Cardiac muscle cell (in vitro differentiated cells and primary cell): Measurements from ENCODE around the gene CPED1. TPM values are rescaled to one million over a fixed set of nuclear protein-coding genes. Genes with fewer than 3 reads are reported as not detected.

ENCODE experiments used
- DNase-seq, 2 donors: peaks; one replicate each; pipeline versions ENCODE4 v3.0.0 to v3.0.0-alpha.2; 2010 to 2017; ENCODE audit warnings: low read depth in 1 of 2, low spot score in 1 of 2
- H3K27ac ChIP-seq: fragments of 200-600 bp; sonication (generic); 2 replicates; pipeline ENCODE4 v1.5.1; 2016
- H3K27me3 ChIP-seq: fragments of 200-600 bp; sonication (generic); 2 replicates; pipeline ENCODE4 v1.6.0; 2016; ENCODE audit warnings: control low read depth
- H3K36me3 ChIP-seq: fragments of 200-600 bp; sonication (generic); 2 replicates; pipeline ENCODE4 v1.5.1; 2016; ENCODE audit warnings: control low read depth
- H3K4me1 ChIP-seq: fragments of 200-600 bp; sonication (generic); 2 replicates; pipeline ENCODE4 v1.8.1; 2017; ENCODE audit warnings: low read depth, mild to moderate bottlenecking, mixed run types
- H3K4me3 ChIP-seq: fragments of 200-600 bp; sonication (generic); 2 replicates; pipeline ENCODE4 v1.5.1; 2016; ENCODE audit warnings: mild to moderate bottlenecking
- H3K9me3 ChIP-seq: fragments of 200-600 bp; sonication (generic); 2 replicates; pipeline ENCODE4 v1.5.1; 2017; ENCODE audit warnings: low read depth, mild to moderate bottlenecking, control low read depth
- CTCF ChIP-seq: IDR thresholded peaks from 2 replicates; pipeline ENCODE4 v1.5.1; 2012; ENCODE audit warnings: low read depth, mild to moderate bottlenecking, low read length
- polyA plus RNA-seq: library from polyadenylated mRNA; unstranded; fragments of >200 nt; fragmentation: Nextera tagmentation; extraction: Ambion mirVana; gene quantifications from 2 replicates; pipeline ENCODE4 v1.2.1, GENCODE V29; 2016
- total RNA-seq: library from RNA; depleted of rRNA; stranded (reverse); fragments of >200 nt; gene quantifications from 2 replicates; pipeline ENCODE4 v1.2.3, GENCODE V29; 2016

CPED1 gene
- total and polyA plus RNA-seq, 2 experiments from 2014 or later = 0.67 to 3.2 TPM

GRCh38 chr7:121046893-121047468, 58.5 kb downstream of the CPED1 start:
- peak in 1 of 2 donors; percentile 21 for DNase-seq
- H3K4me3 ChIP-seq = no peak overlapping the region
- no peaks in the 10 kb centered on the region for H3K9me3 ChIP-seq
- no peaks in the 10 kb centered on the region for H3K4me1 ChIP-seq
- no peak for TF ChIP-seq CTCF
- H3K27ac ChIP-seq = no peak overlapping the region
- no peaks in the 10 kb centered on the region for H3K27me3 ChIP-seq
- H3K36me3 ChIP-seq = no peaks in the 10 kb centered on the region

GRCh38 chr7:121048195-121048594, 59.7 kb downstream of the CPED1 start:
- H3K27me3 ChIP-seq = no peaks in the 10 kb centered on the region
- no peaks in the 10 kb centered on the region for H3K9me3 ChIP-seq
- H3K36me3 ChIP-seq = no peaks in the 10 kb centered on the region
- no peak overlapping the region for H3K4me3 ChIP-seq
- no peaks in the 10 kb centered on the region for H3K4me1 ChIP-seq
- TF ChIP-seq CTCF = no peak
- no peak overlapping the region for H3K27ac ChIP-seq
- no peak for DNase-seq

- TF ChIP-seq CTCF = no peak
- Histone ChIP-seq H3K27ac (no peak overlapping the region), H3K27me3 (no peaks in the 10 kb centered on the region), H3K9me3 (no peaks in the 10 kb centered on the region), H3K4me1 (no peaks in the 10 kb centered on the region), H3K4me3 (no peak overlapping the region), H3K36me3 (no peaks in the 10 kb centered on the region)
- DNase-seq = no peak
Observed at GRCh38 chr7:121049028-121049791, 60.7 kb downstream of the CPED1 start.

GRCh38 chr7:121049897-121050296, 61.4 kb downstream of the CPED1 start:
- TF ChIP-seq CTCF = no peak
- no peak overlapping the region for H3K27ac ChIP-seq
- H3K9me3 ChIP-seq = no peaks in the 10 kb centered on the region
- H3K27me3 ChIP-seq = no peaks in the 10 kb centered on the region
- H3K4me3 ChIP-seq = no peak overlapping the region
- H3K4me1 ChIP-seq = no peaks in the 10 kb centered on the region
- DNase-seq = no peak
- no peaks in the 10 kb centered on the region for H3K36me3 ChIP-seq

GRCh38 chr7:121053219-121053618, 64.7 kb downstream of the CPED1 start:
- no peaks in the 10 kb centered on the region for H3K27me3 ChIP-seq
- no peaks in the 10 kb centered on the region for H3K9me3 ChIP-seq
- no peak for TF ChIP-seq CTCF
- no peaks in the 10 kb centered on the region for H3K36me3 ChIP-seq
- no peak overlapping the region for H3K4me3 ChIP-seq
- H3K27ac ChIP-seq = no peak overlapping the region
- H3K4me1 ChIP-seq = no peaks in the 10 kb centered on the region
- no peak for DNase-seq
